Measurements from ENCODE around the gene PLEKHA4.

- TF ChIP-seq TAF1 (IDR thresholded peaks at IDR 0.05; ENCODE audit: borderline replicate concordance, insufficient read depth, low read length) (no peak), SIN3A (IDR thresholded peaks at IDR 0.05; ENCODE audit: borderline replicate concordance, insufficient read depth, low read length) (no peak), POLR2AphosphoS5 (IDR thresholded peaks at IDR 0.05; ENCODE audit: low read depth, low read length) (no peak)
These were observed 38.3 kb downstream of the PLEKHA4 start for GRCh38 chr19:48830088-48830487.

Measured in PFSK-1 (cell line).